Measurements from ENCODE around the gene RGL3. TPM values are rescaled to one million over a fixed set of nuclear protein-coding genes. Genes with fewer than 3 reads are reported as not detected.

RGL3 gene
- total and polyA plus RNA-seq, 4 donors: 2.4 to 19.8 (median 7.8) TPM

DNA sequence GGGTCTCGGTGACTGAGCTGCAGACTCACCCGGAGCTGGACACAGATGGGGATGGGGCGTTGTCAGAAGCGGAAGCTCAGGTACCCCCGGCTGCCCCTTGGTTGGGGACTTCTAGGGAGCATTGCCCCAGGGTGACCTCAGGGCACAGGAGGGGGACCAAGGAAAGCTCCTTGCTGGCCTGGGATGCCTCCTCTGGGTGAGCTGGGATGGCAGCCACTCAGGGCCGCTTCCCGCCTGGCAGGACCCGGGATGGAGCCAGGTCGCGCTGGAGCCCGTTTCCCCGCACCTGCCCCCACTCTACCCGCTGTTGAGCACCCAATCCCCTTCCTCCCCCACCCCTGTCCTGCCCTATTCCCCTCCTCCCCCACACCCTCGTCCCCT is 27.1 kb upstream of the RGL3 start:
- Histone ChIP-seq H3K4me3 (ENCODE audit: low read depth in 1 of 3, low read length in 3 of 3) (no peak overlapping the region), H3K27me3 (ENCODE audit: control insufficient read depth in 4 of 4, insufficient read depth in 4 of 4, low read length in 3 of 4) (no peaks in the 10 kb centered on the region), H3K9me3 (ENCODE audit: control insufficient read depth in 4 of 4, low read length in 3 of 4) (no peaks in the 10 kb centered on the region), H3K36me3 (ENCODE audit: control insufficient read depth in 4 of 4, insufficient read depth in 3 of 4, low read depth in 1 of 4, low read length in 3 of 4) (peaks cover 22 to 58% (median 33%) of the 10 kb centered on the region in 4 donors), H3K4me1 (ENCODE audit: control insufficient read depth in 4 of 4, insufficient read depth in 4 of 4, low read length in 3 of 4) (no peaks in the 10 kb centered on the region), H3K27ac (ENCODE audit: low read depth in 1 of 2, low read length in 2 of 2) (no peak overlapping the region), H3K9ac (ENCODE audit: low read depth in 1 of 2, low read length in 2 of 2) (no peak overlapping the region)
- no peak for DNase-seq (ENCODE audit: low spot score)
- TF ChIP-seq HNF4G (IDR thresholded peaks at IDR 0.05) (no peak), FOXA1 (IDR thresholded peaks at IDR 0.05) (no peak), RAD21 (IDR thresholded peaks at IDR 0.05) (no peak), TAF1 (conservative IDR thresholded peaks at IDR 0.05) (no peak), NR2F2 (IDR thresholded peaks at IDR 0.05) (no peak), YY1 (IDR thresholded peaks at IDR 0.05) (no peak), EGR1 (IDR thresholded peaks at IDR 0.05; ENCODE audit: low read depth in 2 of 2) (no peak), FOXA2 (IDR thresholded peaks at IDR 0.05) (no peak), HNF4A (conservative IDR thresholded peaks at IDR 0.05) (no peak), RXRA (IDR thresholded peaks at IDR 0.05) (no peak), SP1 (IDR thresholded peaks at IDR 0.05) (no peak), GABPA (IDR thresholded peaks at IDR 0.05 in 1 of 2, conservative IDR thresholded peaks at IDR 0.05 in 1 of 2) (no peak), JUND (IDR thresholded peaks at IDR 0.05) (no peak)
- TF ChIP-seq, protein P1, sequence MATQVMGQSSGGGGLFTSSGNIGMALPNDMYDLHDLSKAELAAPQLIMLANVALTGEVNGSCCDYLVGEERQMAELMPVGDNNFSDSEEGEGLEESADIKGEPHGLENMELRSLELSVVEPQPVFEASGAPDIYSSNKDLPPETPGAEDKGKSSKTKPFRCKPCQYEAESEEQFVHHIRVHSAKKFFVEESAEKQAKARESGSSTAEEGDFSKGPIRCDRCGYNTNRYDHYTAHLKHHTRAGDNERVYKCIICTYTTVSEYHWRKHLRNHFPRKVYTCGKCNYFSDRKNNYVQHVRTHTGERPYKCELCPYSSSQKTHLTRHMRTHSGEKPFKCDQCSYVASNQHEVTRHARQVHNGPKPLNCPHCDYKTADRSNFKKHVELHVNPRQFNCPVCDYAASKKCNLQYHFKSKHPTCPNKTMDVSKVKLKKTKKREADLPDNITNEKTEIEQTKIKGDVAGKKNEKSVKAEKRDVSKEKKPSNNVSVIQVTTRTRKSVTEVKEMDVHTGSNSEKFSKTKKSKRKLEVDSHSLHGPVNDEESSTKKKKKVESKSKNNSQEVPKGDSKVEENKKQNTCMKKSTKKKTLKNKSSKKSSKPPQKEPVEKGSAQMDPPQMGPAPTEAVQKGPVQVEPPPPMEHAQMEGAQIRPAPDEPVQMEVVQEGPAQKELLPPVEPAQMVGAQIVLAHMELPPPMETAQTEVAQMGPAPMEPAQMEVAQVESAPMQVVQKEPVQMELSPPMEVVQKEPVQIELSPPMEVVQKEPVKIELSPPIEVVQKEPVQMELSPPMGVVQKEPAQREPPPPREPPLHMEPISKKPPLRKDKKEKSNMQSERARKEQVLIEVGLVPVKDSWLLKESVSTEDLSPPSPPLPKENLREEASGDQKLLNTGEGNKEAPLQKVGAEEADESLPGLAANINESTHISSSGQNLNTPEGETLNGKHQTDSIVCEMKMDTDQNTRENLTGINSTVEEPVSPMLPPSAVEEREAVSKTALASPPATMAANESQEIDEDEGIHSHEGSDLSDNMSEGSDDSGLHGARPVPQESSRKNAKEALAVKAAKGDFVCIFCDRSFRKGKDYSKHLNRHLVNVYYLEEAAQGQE (IDR thresholded peaks at IDR 0.05): no peak
- TF ChIP-seq, protein P2, sequence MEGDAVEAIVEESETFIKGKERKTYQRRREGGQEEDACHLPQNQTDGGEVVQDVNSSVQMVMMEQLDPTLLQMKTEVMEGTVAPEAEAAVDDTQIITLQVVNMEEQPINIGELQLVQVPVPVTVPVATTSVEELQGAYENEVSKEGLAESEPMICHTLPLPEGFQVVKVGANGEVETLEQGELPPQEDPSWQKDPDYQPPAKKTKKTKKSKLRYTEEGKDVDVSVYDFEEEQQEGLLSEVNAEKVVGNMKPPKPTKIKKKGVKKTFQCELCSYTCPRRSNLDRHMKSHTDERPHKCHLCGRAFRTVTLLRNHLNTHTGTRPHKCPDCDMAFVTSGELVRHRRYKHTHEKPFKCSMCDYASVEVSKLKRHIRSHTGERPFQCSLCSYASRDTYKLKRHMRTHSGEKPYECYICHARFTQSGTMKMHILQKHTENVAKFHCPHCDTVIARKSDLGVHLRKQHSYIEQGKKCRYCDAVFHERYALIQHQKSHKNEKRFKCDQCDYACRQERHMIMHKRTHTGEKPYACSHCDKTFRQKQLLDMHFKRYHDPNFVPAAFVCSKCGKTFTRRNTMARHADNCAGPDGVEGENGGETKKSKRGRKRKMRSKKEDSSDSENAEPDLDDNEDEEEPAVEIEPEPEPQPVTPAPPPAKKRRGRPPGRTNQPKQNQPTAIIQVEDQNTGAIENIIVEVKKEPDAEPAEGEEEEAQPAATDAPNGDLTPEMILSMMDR (IDR thresholded peaks at IDR 0.05; ENCODE audit: low read depth, low read length, missing input control): no peak
- TF ChIP-seq, protein P3, sequence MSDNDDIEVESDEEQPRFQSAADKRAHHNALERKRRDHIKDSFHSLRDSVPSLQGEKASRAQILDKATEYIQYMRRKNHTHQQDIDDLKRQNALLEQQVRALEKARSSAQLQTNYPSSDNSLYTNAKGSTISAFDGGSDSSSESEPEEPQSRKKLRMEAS (IDR thresholded peaks at IDR 0.05): no peak
- TF ChIP-seq, protein P4, sequence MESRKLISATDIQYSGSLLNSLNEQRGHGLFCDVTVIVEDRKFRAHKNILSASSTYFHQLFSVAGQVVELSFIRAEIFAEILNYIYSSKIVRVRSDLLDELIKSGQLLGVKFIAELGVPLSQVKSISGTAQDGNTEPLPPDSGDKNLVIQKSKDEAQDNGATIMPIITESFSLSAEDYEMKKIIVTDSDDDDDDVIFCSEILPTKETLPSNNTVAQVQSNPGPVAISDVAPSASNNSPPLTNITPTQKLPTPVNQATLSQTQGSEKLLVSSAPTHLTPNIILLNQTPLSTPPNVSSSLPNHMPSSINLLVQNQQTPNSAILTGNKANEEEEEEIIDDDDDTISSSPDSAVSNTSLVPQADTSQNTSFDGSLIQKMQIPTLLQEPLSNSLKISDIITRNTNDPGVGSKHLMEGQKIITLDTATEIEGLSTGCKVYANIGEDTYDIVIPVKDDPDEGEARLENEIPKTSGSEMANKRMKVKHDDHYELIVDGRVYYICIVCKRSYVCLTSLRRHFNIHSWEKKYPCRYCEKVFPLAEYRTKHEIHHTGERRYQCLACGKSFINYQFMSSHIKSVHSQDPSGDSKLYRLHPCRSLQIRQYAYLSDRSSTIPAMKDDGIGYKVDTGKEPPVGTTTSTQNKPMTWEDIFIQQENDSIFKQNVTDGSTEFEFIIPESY (IDR thresholded peaks at IDR 0.05): no peak
- TF ChIP-seq, protein P5, sequence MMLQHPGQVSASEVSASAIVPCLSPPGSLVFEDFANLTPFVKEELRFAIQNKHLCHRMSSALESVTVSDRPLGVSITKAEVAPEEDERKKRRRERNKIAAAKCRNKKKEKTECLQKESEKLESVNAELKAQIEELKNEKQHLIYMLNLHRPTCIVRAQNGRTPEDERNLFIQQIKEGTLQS (IDR thresholded peaks at IDR 0.05): no peak
- 93% methylated on average over 14 of the region's 14 CpGs for WGBS

Data from liver (tissue), 9 donors.